PFSK-1 (cell line): ENCODE data around the gene MAGI1.

Experiments
- FOXP2 ChIP-seq: optimal IDR thresholded peaks from 2 replicates; pipeline ENCODE3; 2011; ENCODE audit warnings: borderline replicate concordance, control low read depth, inconsistent platforms; ENCODE audit not compliant: insufficient read depth; ENCODE audit errors: extremely low read length, extremely low read depth
- POLR2AphosphoS5 ChIP-seq: IDR thresholded peaks from 2 replicates; pipeline ENCODE4 v1.6.1; 2012; ENCODE audit warnings: low read depth, mild to moderate bottlenecking, control low read depth, low read length, moderate library complexity
- REST ChIP-seq, 2 experiments: IDR thresholded peaks; 2 replicates each; pipeline versions ENCODE4 v1.6.1 to v1.8.0; 2011 to 2012; ENCODE audit warnings: low read depth in 2 of 2, low read length in 2 of 2, control low read depth in 1 of 2, inconsistent platforms in 1 of 2, mild to moderate bottlenecking in 1 of 2, moderate library complexity in 1 of 2; ENCODE audit not compliant: insufficient read depth in 1 of 2
- SIN3A ChIP-seq: IDR thresholded peaks from 2 replicates; pipeline ENCODE4 v1.6.1; 2012; ENCODE audit warnings: mild to moderate bottlenecking, low read length, moderate library complexity, borderline replicate concordance; ENCODE audit not compliant: insufficient read depth
- TAF1 ChIP-seq: IDR thresholded peaks from 2 replicates; pipeline ENCODE4 v1.6.1; 2012; ENCODE audit warnings: low read length, control low read depth, borderline replicate concordance; ENCODE audit not compliant: insufficient read depth

MAGI1 gene

DNA sequence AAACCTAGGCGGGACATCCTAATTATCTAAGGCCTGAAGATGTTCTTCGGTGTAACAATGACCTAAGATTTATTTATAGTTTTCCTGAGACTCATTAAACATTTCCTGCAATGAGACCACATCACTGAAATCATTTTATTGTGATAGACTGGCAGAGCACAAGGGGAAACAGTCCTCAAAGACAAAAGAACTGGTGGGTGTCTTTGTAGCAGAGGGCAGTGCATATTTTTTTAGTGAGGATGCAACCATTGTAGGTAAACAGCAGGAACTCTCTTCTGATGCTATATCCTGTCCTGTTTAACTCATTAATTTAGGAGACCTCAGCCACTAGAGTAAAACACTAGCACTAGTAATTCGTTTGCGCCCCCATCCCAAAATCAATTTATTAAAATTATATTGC, 100.0 kb downstream of the MAGI1 start:
- TF ChIP-seq TAF1 = no peak
- TF ChIP-seq POLR2AphosphoS5 = no peak
- TF ChIP-seq REST (IDR thresholded peaks at IDR 0.05; ENCODE audit: insufficient read depth in 1 of 2, low read depth in 2 of 2, low read length in 2 of 2) = no peak
- TF ChIP-seq SIN3A = no peak
- no peak for TF ChIP-seq FOXP2

DNA sequence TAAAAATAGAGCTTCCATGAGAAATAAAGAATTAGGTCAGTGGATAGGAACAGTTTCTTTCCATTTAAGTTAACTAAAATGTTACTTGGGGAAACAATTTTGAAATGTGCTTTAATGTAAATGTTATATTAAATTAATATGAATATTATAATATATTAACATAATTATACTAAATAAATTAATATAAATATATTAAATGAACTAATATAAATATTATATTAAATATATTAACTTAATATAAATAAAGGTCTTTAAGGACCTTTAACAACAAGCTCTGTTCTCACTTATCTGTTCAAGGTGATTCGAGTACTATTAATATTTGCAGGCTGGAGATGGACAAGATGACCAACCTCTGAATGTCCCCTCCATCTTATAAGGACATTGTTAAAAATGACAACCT, 100.6 kb downstream of the MAGI1 start:
- no peak for TF ChIP-seq SIN3A

- TF ChIP-seq POLR2AphosphoS5 = no peak
- no peak for TF ChIP-seq FOXP2
- TF ChIP-seq TAF1 = no peak
- TF ChIP-seq SIN3A = no peak
- no peak for TF ChIP-seq REST (IDR thresholded peaks at IDR 0.05; ENCODE audit: insufficient read depth in 1 of 2, low read depth in 2 of 2, low read length in 2 of 2)
Observed at GRCh38 chr3:65936908-65937638, 101.6 kb downstream of the MAGI1 start.

DNA sequence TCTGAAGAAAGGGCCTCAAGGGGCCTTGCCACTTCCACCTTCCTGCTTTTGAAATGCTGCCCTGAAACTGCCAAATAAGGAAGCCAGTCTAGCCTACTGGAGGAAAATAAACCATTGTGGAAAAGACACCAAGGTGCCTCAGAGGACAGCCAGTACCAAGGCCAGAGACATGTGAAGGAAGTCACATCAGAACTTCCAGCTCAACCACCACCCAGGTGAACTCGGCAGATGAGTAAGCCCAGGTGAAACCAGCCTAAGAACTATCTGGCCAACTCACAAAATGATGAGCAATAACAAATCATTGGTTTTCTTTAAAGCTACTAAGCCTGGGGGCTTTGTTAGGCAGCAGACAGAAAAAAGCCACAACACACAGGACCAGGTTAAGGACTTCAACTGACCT, 103.0 kb downstream of the MAGI1 start:
- TF ChIP-seq POLR2AphosphoS5 = no peak
- TF ChIP-seq FOXP2 = no peak
- no peak for TF ChIP-seq SIN3A
- peak; percentile 34 to 78; a peak in 2 of 4 replicates for TF ChIP-seq REST (IDR thresholded peaks at IDR 0.05; ENCODE audit: insufficient read depth in 1 of 2, low read depth in 2 of 2, low read length in 2 of 2)

DNA sequence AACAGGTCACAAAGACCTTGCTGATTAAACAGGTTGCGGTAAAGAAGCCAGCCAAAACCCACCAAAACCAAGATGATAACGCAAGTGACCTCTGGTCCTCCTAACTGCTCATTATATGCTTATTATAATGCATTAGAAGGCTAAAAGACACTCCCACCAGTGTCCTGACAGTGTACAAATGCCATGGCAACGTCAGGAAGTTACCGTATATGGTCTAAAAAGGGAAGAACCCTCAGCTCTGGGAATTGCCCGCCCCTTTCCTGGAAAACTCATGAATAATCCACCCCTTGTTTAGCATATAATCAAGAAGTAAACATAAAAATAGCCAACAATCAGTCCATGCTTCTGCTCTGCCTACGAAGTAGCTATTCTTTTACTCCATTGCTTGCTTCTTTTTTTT, 108.1 kb downstream of the MAGI1 start:
- no peak for TF ChIP-seq TAF1
- no peak for TF ChIP-seq POLR2AphosphoS5
- TF ChIP-seq REST (IDR thresholded peaks at IDR 0.05; ENCODE audit: insufficient read depth in 1 of 2, low read depth in 2 of 2, low read length in 2 of 2) = no peak
- TF ChIP-seq SIN3A = no peak

GRCh38 chr3:65928110-65928509, 110.6 kb downstream of the MAGI1 start:
- TF ChIP-seq POLR2AphosphoS5 = no peak
- TF ChIP-seq REST (IDR thresholded peaks at IDR 0.05; ENCODE audit: insufficient read depth in 1 of 2, low read depth in 2 of 2, low read length in 2 of 2) = no peak
- no peak for TF ChIP-seq SIN3A
- TF ChIP-seq FOXP2 = no peak
- TF ChIP-seq TAF1 = no peak
